Fibroblast of mammary gland (primary cell): ENCODE data around the gene SLCO1B3.
"Not testable (repeated sequence)": the region's sequence is repeated elsewhere in the genome, so short reads cannot be mapped to it uniquely, and the experiment has no call there.

ENCODE experiments used
- DNase-seq: peaks from one replicate; pipeline ENCODE4 v3.0.0-alpha.2; 2010; ENCODE audit warnings: low read depth
- H3K4me3 ChIP-seq: 2 replicates; pipeline ENCODE4 v1.5.1; 2011; ENCODE audit warnings: low read depth, mild to moderate bottlenecking, low read length, moderate library complexity; ENCODE audit not compliant: control insufficient read depth
- TF ChIP-seq, protein P1 (sequence below): conservative IDR thresholded peaks from 2 replicates; pipeline ENCODE4 v1.5.1; 2011; ENCODE audit warnings: low read depth, low read length, inconsistent platforms; ENCODE audit not compliant: control insufficient read depth, insufficient read depth

SLCO1B3 gene, protein sequence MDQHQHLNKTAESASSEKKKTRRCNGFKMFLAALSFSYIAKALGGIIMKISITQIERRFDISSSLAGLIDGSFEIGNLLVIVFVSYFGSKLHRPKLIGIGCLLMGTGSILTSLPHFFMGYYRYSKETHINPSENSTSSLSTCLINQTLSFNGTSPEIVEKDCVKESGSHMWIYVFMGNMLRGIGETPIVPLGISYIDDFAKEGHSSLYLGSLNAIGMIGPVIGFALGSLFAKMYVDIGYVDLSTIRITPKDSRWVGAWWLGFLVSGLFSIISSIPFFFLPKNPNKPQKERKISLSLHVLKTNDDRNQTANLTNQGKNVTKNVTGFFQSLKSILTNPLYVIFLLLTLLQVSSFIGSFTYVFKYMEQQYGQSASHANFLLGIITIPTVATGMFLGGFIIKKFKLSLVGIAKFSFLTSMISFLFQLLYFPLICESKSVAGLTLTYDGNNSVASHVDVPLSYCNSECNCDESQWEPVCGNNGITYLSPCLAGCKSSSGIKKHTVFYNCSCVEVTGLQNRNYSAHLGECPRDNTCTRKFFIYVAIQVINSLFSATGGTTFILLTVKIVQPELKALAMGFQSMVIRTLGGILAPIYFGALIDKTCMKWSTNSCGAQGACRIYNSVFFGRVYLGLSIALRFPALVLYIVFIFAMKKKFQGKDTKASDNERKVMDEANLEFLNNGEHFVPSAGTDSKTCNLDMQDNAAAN

DNA sequence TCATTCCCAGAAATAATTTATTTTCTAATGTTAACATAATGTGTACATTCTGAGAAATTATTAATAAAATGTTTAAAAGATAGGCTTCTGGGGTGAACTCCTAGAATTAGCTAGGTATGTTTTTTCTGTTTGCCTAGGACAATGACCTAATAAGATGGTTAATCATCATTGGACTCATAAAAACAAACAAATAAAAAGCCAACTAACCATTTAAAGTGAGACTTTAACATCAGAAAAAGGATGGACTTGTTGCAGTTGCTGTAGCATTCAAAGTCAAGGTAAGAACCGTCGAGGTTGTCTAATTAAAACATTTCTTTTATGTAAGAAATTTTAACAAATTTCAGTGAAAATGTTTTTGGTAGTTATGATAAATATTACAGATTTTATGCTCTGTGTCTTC is at the start of gene SLCO1B3:
TSS of gene SLCO1B3 (plus strand) at position 219 of the 400 bp plus-strand sequence. CDS start 5,034 bp downstream, outside the sequence.
- no peak for DNase-seq
- TF ChIP-seq, protein P1, sequence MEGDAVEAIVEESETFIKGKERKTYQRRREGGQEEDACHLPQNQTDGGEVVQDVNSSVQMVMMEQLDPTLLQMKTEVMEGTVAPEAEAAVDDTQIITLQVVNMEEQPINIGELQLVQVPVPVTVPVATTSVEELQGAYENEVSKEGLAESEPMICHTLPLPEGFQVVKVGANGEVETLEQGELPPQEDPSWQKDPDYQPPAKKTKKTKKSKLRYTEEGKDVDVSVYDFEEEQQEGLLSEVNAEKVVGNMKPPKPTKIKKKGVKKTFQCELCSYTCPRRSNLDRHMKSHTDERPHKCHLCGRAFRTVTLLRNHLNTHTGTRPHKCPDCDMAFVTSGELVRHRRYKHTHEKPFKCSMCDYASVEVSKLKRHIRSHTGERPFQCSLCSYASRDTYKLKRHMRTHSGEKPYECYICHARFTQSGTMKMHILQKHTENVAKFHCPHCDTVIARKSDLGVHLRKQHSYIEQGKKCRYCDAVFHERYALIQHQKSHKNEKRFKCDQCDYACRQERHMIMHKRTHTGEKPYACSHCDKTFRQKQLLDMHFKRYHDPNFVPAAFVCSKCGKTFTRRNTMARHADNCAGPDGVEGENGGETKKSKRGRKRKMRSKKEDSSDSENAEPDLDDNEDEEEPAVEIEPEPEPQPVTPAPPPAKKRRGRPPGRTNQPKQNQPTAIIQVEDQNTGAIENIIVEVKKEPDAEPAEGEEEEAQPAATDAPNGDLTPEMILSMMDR: no peak
- H3K4me3 ChIP-seq: no peak within 1 kb of the TSS

DNA sequence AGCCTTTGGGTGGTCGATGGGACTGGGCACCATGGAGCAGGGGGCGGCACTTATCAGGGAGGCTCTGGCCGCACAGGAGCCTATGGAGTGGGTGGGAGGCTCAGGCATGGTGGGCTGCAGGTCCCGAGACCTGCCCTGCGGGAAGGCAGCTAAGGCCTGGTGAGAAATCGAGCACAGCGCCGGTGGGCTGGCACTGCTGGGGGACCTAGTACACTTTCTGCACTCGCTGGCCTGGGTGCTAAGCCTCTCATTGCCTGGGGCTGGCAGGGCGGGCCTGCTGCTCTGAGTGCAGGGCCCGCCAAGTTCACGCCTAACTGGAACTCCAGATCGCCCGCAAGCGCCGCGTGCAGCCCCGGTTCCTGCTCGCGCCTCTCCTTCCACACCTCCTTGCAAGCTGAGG is 33.1 kb upstream of the SLCO1B3 start:
- no peak overlapping the region for H3K4me3 ChIP-seq
- no peak for DNase-seq
- TF ChIP-seq, protein P1: no peak

DNA sequence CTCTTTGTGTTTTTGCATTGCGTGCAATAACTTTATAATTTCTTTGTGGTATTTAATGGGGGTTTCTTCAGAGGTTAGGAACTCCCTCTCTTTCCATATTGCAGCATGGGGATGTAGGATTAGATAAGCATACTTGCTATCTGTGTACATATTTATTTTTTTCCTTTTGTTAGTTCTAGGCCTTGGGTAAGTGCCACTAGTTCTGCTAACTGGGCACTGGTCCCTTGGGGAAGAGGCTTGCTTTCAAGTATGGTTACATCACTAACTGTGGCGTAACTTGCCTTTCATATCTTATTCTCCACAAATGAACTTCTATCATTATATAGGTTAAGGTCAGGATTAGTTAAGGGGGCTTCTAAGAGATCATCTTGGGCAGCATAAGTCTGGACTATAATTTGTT is 31.5 kb upstream of the SLCO1B3 start:
- no peak overlapping the region for H3K4me3 ChIP-seq
- no peak for DNase-seq
- TF ChIP-seq, protein P1: no peak

DNA sequence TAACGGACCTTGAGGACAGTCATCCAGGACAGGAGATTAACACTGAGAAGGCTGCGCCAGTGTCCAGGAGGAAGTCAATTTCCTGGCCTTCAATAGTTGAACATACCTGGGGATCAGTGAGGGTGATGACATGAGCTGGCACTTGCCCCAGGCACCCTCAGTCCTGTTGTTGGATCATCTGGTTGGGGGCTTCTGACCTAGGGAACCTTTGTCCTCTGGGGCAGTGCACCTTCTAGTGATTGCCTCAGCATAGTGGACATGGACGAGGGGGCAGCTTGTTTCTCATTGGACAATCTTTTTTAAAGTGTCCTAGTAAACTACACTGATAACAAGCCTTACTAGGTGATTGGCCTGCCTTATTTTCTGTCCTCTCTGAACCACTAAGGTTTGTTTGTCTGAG is 30.5 kb upstream of the SLCO1B3 start:
- H3K4me3 ChIP-seq, DNase-seq: not testable (repeated sequence)

DNA sequence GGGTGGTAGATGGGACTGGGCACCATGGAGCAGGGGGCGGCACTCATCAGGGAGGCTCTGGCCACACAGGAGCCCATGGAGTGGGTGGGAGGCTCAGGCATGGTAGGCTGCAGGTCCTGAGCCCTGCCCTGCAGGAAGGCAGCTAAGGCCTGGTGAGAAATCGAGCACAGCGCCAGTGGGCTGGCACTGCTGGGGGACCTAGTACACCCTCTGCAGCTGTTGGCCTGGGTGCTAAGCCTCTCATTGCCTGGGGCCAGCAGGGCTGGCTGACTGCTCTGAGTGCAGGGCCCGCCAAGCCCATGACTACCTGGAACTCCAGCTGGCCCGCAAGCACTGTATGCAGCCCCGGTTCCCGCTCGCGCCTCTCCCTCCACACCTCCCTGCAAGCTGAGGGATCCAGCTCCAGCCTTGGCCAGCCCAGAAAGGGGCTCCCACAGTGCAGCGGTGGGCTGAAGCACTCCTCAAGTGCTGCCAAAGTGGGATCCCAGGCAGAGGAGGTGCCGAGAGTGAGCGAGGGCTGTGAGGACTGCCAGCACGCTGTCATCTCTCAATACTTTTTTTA is 26.6 kb upstream of the SLCO1B3 start:
- not testable (repeated sequence) for H3K4me3 ChIP-seq, DNase-seq

DNA sequence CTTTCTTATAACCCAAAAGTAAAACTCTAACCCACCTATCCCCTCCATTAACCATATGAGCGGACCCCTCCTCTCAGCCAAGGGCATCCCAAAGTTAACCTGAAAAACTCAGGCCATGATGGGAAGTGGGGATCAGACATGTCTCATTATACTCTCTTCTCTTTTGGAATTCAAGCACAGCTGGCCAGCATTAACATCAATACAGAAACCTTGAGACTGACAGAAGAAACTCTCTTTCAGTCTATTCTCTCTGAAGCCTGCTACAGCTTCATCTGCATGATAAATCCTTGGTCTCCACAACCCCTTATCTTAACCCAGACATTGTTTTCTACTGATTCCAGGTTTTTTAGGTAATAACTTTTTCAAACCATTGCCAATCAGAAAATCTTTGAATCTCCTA is 17.5 kb upstream of the SLCO1B3 start:
- no peak overlapping the region for H3K4me3 ChIP-seq
- no peak for DNase-seq
- TF ChIP-seq, protein P1: no peak

DNA sequence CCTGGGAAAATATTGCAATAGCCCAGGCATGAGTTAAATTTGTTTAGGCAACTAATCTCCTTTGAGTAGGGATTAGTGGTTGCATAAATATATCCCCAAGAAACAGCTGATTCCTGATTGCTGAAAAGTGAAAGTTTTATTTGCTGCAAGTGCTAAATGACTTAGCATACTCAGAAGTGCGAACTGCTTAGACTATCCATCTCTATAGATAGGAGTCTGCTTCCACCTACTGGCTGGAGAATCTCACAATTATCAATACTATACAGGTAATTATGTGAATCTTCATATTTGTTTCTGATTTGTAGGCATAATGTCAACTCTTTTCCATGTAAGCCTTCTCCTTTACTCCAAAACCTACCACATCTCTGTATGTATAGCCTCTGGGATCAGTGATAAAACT is 12.0 kb upstream of the SLCO1B3 start:
- peak; percentile 12 for DNase-seq
- TF ChIP-seq, protein P1: peak; percentile 13
- no peak overlapping the region for H3K4me3 ChIP-seq

DNA sequence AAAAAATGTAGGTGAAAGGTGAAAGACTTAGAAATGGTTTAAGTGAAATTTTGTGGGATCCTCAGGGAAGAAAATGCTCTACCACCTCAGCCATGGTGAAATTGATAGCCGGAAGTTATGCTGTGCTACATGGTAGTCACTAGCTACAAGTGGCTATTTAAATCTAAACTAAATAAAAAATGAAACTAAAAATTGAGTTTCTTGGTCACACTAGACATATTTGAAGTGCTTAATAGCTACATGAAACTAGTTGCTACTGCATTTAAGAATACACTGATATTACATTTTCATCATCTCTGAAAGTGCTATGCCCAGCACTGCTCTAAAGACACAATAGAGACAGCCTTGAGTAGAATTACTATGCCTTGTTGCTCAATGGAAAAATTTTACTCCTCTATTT is 10.3 kb upstream of the SLCO1B3 start:
- H3K4me3 ChIP-seq: no peak overlapping the region
- TF ChIP-seq, protein P1: no peak
- DNase-seq: no peak
